ENCODE data around the gene LCN6.
"Not testable (repeated sequence)": the region's sequence is repeated elsewhere in the genome, so short reads cannot be mapped to it uniquely, and the experiment has no call there.

The LCN6 gene, protein sequence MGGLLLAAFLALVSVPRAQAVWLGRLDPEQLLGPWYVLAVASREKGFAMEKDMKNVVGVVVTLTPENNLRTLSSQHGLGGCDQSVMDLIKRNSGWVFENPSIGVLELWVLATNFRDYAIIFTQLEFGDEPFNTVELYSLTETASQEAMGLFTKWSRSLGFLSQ

DNA sequence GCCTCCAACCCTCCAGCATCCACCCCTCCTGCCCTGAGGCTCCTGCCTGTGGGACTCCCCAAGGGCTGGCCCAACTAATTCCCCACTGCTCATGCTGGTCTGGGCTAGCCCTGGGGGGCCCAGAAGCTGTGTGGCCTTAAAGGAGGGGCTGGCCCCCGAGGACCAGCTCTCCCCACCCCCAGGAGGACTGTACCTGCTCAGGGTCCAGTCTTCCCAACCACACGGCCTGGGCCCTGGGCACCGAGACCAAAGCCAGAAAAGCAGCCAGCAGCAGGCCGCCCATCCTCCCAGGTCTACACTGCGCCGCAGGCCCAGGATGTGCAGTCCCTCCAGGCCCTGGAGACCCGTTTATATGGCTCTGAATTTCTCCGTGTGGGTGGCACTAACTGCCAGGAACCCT lies at the start of gene LCN6:
Gene LCN6, minus strand, starts transcription at position 325 of the 400 bp plus-strand sequence. Its CDS starts 42 bp downstream, at position 283.
- Mint-ChIP-seq H3K4me1 (peaks cover 19% of the 10 kb centered on the region), H3K4me3 (no peak within 1 kb of the TSS)
- no peak for DNase-seq

DNA sequence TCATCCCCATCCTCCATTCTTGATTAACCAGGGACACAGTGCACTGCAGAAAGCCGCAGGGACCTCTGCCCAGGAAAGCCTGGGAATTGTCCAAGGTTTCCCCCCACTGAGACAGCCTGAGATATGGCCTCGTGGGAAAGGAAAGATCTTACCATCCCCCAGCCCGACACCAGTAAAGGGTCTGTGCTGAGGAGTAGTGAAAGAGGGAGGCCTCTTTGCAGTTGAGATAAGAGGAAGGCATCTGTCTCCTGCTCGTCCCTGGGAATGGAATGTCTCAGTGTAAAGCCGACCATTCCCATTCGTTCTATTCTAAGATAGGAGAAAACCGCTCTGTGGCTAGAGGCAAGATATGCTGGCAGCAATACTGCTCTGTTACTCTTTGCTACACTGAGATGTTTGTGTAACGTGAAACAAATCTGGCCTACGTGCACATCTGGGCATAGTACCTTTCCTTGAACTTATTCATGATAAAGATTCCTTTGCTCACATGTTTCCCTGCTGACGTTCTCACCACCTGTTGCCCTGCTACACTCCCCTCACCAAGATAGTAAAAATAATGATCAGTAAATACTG lies 48.5 kb upstream of the LCN6 start:
- H3K27me3 Mint-ChIP-seq: peaks cover 15% of the 10 kb centered on the region
- not testable (repeated sequence) for H3K27ac Mint-ChIP-seq; DNase-seq; ATAC-seq; H3K4me3 Mint-ChIP-seq; H3K9me3 Mint-ChIP-seq; H3K36me3 Mint-ChIP-seq (ENCODE audit: low read depth)
- H3K4me1 Mint-ChIP-seq: peaks cover 19% of the 10 kb centered on the region

More for the DNA sequence above, at the start of gene LCN6:
- peaks cover 10% of the 10 kb centered on the region for H3K36me3 Mint-ChIP-seq (ENCODE audit: low read depth)
- no peak within 1 kb of the TSS for H3K27ac Mint-ChIP-seq
- no peak for ATAC-seq
- H3K9me3 Mint-ChIP-seq: peaks cover 16% of the 10 kb centered on the region
- peaks cover 6% of the 10 kb centered on the region for H3K27me3 Mint-ChIP-seq

DNA sequence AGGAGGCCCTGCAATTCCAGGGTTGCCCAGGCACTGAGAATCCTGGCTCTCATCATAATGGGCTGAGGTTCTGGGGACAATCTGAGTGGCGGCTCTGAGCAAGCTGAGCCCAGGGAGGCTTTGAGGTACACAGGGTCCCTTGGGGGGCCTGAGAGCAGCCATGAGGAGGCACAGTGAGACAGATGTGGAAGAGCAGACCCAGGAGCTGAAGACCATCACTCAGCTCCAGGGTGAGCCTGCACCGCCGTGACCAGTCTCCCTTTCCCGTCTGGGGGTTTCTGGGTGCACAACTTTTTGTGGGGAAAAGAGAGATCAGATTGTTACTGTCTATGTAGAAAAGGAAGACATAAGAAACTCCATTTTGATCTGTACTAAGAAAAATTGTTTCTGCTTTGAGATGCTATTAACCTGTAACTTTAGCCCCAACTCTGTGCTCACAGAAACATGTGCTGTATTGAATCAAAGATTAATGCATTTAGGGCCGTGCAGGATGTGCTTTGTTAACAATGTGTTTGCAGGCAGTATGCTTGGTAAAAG lies 48.0 kb upstream of the LCN6 start, which contains the start of gene CCDC183:
Gene CCDC183, plus strand, starts transcription at position 101 of the 537 bp plus-strand sequence. Its CDS starts 60 bp downstream, at position 161.
- DNase-seq (no peak), ATAC-seq (no peak)
- H3K36me3 Mint-ChIP-seq (ENCODE audit: low read depth): no peaks in the 10 kb centered on the region
- no peaks in the 10 kb centered on the region for H3K9me3 Mint-ChIP-seq
- no peak within 1 kb of the TSS for H3K4me3 Mint-ChIP-seq
- H3K4me1 Mint-ChIP-seq: peaks cover 18% of the 10 kb centered on the region
- peaks cover 10% of the 10 kb centered on the region for H3K27me3 Mint-ChIP-seq
- no peak within 1 kb of the TSS for H3K27ac Mint-ChIP-seq

DNA sequence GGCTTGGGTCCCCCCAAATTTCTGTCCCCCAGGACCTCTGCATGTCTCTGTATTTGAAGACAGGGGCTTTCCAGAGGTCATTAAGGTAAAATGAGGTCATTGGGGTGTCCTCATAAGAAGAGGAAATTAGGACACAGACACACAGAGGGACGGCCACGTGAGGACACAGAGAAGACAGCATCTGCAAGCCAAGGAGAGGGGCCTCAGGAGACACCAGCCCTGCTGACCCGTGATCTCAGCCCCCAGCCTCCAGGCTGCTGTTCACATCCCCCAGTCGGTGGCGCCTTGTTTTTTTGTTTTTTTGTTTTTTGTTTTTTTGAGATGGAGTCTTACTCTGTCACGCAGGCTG lies 46.6 kb upstream of the LCN6 start:
- Mint-ChIP-seq H3K4me3 (no peak overlapping the region), H3K27ac (no peak overlapping the region), H3K9me3 (no peaks in the 10 kb centered on the region), H3K4me1 (peaks cover 13% of the 10 kb centered on the region), H3K36me3 (ENCODE audit: low read depth) (no peaks in the 10 kb centered on the region), H3K27me3 (no peaks in the 10 kb centered on the region)
- ATAC-seq: no peak
- no peak for DNase-seq

DNA sequence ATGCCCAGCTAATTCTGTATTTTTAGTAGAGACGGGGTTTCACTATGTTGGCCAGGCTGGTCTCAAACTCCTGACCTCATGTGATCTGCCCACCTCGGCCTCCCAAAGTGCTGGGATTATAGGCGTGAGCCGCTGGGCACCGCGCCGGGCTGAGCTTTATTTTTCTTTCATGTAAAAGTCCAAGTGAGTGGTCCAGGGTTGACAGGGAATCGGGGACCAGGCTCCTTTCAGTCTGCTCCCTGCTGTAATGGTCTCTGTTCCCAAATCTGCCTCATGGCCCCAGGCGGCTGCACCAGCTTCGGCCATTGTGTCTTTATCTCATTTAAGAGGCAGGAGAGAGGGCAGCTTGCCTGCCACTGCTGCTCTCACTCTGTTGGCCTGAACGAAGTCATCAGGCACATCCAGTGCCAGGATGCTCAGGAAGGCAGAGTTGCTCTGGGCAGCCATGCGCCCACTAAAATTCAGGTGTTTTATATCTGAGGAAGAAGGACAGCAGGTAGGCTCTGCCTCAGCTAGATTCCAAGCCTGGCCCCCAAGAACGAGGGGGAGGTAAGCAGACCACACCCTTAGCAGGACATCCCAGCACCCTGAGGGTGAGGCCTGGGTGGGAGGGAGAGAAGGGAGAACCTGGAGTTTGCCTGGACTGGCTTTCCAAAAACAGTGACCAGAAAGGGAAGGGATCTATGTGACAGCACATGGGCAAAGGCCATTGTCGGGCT lies 46.1 kb upstream of the LCN6 start:
- no peaks in the 10 kb centered on the region for H3K36me3 Mint-ChIP-seq (ENCODE audit: low read depth)
- DNase-seq (no peak), ATAC-seq (no peak)
- H3K9me3 Mint-ChIP-seq: no peaks in the 10 kb centered on the region
- no peak overlapping the region for H3K4me3 Mint-ChIP-seq
- H3K4me1 Mint-ChIP-seq: peaks cover 13% of the 10 kb centered on the region
- peak overlapping the region; percentile 22 for H3K27ac Mint-ChIP-seq
- no peaks in the 10 kb centered on the region for H3K27me3 Mint-ChIP-seq

DNA sequence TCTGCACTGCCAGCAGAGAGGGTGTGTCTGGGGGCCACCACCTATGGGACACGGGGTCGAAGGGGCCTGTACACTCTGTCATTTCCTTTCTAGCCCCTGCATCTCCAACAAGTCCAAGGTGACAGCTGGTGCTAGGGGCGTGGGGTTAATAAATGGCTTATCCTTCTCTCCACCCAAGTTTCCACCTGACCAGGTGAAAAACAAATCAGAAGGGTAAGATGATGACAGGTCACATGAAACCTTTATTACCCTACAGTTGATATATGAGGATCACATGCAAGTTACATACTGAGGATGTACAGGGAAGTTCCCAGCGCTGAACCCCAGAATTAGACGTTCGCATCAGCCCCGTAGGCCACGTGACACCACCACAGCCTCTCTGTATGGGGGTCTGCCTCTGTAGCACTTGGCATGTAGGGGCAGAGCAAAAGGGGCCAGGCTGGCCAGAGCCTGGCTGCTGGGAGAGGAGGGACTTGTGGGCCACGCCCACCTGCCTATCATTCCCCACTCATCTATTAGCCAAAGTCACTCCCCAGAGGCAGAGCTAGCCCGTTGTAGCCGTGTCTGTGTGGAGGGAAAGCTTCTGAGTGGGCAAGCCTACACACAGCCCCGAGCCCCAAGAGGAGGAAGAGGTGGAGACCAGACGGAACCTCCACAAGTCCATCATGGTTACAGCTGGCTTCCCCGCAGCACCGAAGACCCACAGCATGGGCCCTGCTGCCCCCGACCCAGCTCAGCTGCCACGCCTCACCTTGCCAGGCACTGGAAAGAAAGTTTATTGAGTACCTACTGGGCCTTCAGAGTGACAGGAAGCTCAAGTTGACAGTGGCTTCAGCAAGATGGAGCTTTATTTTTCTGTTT lies 45.0 kb upstream of the LCN6 start:
- no peaks in the 10 kb centered on the region for H3K27me3 Mint-ChIP-seq
- ATAC-seq: no peak
- no peak for DNase-seq
- H3K36me3 Mint-ChIP-seq (ENCODE audit: low read depth): no peaks in the 10 kb centered on the region
- peaks cover 20% of the 10 kb centered on the region for H3K4me1 Mint-ChIP-seq
- no peak overlapping the region for H3K4me3 Mint-ChIP-seq
- H3K27ac Mint-ChIP-seq: no peak overlapping the region
- H3K9me3 Mint-ChIP-seq: no peaks in the 10 kb centered on the region

DNA sequence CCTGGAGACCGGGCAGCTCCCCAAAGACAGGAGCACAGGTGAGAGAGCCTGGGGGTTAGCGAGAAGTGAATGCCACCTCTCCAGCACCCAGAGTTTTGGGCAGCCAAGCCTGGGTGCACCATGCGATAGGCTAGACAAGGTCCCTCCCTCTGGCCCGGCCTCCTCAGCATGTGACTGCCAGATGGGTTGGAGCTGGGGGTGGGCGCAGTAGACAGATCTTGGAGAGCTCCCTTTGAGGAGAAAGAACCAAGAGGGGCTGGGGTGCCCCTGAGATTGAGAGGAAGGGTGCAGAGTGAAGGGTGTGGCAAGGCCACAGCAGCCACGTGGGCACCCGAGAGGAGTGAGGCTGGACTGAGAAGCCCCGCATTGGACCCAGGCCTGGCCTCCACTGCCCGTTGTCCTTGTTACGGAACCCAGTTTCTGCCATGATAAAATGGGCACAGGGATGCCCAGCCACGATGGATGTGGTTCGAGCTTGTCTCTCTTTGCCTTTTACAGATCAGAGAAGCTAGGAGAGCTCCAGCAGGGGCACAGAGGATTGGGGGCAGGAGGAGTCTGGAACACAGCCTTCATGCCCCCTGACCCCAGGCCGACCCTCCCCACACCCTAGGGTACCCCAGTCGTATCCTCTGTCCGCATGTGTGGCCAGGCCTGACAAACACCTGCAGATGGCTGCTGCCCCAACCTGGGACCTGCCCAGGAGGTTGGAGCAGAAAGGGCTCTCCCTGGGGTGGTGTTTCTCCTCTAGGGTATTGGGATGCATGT lies 44.2 kb upstream of the LCN6 start:
- H3K4me3 Mint-ChIP-seq: peak overlapping the region; percentile 81
- no peaks in the 10 kb centered on the region for H3K36me3 Mint-ChIP-seq (ENCODE audit: low read depth)
- no peaks in the 10 kb centered on the region for H3K9me3 Mint-ChIP-seq
- DNase-seq (no peak), ATAC-seq (no peak)
- peaks cover 28% of the 10 kb centered on the region for H3K4me1 Mint-ChIP-seq
- H3K27me3 Mint-ChIP-seq: no peaks in the 10 kb centered on the region
- H3K27ac Mint-ChIP-seq: no peak overlapping the region

DNA sequence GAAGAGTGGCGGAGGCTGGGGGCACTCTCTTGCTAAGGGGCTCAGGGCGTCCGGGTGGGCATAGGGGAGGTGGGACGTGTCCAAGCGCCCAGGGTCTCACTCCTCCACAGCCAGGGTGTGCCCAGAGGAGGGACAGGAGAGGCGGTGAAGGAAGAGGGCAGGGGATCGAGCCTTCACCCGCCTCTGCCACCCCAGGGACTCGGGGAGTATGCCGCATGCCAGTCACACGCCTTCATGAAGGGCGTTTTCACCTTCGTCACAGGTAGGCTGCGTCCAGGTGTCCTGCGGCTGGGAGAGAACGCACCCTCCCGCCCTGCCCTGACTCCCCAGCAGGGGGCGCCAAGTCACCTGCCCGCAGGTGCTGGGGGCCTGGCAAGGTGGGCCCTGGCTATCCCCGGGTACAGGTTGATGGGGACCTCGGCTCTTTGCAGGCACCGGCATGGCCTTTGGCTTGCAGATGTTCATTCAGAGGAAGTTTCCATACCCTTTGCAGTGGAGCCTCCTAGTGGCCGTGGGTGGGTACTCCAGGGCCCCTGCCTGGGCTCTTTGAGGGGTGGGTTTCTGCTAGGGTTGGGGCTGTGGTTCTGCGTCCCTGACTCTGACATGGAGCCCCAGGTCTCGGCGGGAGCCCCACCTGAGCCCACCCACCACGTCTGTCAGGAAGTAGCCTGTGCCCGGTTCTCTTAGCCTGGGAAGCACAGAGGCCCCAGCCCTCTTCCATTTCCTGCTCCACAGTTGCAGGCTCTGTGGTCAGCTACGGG lies 43.4 kb upstream of the LCN6 start:
- peak; percentile 11 for ATAC-seq
- Mint-ChIP-seq H3K9me3 (no peaks in the 10 kb centered on the region), H3K36me3 (ENCODE audit: low read depth) (no peaks in the 10 kb centered on the region), H3K27ac (peak overlapping the region; percentile 80), H3K4me3 (peak overlapping the region; percentile 81), H3K27me3 (peaks cover 7% of the 10 kb centered on the region), H3K4me1 (peaks cover 28% of the 10 kb centered on the region)
- DNase-seq: peak; percentile 69

DNA sequence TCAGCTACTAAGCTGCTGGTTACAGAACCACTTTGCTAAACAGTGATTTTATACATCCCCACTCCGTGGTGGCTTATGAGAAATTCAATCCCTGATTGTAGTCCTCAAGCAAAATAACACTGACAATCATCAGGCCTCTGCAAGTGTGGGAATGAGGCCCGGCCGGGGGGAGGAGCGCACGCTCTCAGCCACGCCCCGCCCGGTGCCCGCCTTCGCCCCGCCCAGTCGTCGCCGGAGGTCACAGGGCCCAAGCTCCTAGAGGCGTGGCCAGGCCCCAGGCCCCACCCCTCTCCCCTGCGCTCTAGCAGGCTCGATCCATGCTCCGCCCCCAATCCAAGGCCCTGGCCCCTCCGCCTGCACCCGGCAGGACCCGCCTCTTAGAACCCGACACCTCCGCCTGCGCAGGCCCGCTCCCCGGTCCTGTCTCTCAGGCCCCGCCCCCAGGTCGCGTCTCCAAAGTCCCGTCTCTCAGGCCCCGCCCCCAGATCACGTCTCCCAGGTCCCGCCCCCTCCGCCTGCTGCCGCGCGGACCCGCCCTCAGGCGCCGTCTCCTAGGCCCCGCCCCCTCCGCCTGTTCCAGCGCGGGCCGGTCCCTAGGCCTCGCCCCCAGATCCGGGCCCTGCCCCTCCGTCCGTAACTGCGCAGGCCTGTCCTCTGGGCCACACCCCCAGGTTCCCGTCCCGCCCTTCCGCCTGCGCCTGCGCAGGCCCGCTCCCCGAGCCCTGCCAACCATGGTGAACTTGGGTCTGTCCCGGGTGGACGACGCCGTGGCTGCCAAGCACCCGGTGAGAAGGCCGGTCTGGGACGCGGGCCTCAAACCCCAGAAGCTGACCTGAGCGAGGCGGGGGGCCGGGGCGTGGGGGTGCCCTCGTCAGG lies 42.6 kb upstream of the LCN6 start, which contains the start of gene TMEM141:
Gene TMEM141, plus strand, starts transcription at position 705 of the 876 bp plus-strand sequence. Its CDS starts 27 bp downstream, at position 732.
- H3K4me1 Mint-ChIP-seq: peaks cover 28% of the 10 kb centered on the region
- no peaks in the 10 kb centered on the region for H3K9me3 Mint-ChIP-seq
- peak; percentile 100 for DNase-seq
- peak within 1 kb of the TSS; percentile 81 for H3K4me3 Mint-ChIP-seq
- peak within 1 kb of the TSS; percentile 80 for H3K27ac Mint-ChIP-seq
- peak; percentile 90 for ATAC-seq
- H3K36me3 Mint-ChIP-seq (ENCODE audit: low read depth): no peaks in the 10 kb centered on the region
- H3K27me3 Mint-ChIP-seq: peaks cover 8% of the 10 kb centered on the region

DNA sequence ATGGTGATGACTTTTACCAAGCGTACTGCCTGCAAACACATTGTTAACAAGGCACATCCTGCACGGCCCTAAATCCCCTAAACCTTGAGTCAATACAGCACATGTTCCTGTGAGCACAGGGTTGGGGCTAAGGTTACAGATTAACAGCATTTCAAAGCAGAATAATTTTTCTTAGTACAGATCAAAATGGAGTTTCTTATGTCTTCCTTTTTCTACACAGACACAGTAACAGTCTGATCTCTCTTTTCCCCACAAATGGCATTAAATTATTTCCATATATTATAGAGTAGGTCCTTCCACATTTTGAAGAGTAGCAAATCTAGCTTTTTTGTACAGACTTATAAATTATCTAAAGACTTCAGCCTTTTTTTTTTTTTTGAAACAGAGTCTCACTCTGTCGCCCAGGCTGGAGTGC lies 41.2 kb upstream of the LCN6 start:
- Mint-ChIP-seq H3K4me1 (peaks cover 28% of the 10 kb centered on the region), H3K27me3 (peaks cover 8% of the 10 kb centered on the region), H3K27ac (no peak overlapping the region), H3K9me3 (no peaks in the 10 kb centered on the region), H3K4me3 (no peak overlapping the region), H3K36me3 (ENCODE audit: low read depth) (no peaks in the 10 kb centered on the region)
- DNase-seq (no peak), ATAC-seq (no peak)

DNA sequence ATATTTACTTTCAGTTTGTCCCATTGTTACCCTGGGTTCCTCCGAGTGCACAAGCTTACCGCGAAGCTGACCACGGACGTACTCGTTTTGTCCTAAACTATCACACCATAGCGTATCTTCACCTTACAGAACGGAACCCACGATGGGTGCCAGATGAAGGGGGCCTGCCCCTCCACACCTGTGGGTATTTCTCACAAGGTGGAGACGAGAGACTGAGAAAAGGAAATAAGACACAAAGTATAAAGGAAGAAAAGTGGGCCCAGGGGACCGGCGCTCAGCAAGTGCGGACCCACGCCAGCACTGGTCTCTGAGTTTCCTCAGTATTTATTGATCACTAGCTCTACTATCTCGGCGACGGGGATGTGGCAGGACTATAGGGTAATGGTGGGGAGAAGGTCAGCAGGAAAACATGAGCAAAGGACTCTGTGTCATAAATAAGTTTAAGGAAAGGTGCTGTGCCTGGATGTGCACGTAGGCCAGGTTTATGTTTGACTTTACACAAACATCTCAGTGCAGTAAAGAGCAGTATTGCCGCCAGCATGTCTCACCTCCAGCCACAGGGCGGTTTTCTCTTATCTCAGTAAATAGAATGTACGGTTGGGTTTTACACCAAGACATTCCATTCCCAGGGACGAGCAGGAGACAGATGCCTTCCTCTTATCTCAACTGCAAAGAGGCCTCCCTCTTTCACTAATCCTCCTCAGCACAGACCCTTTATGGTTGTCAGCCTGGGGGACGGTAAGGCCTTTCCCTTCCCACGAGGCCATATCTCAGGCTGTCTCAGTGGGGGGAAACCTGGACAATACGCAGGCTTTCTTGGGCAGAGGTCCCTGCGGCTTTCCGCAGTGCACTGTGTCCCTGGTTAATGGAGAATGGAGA lies 40.6 kb upstream of the LCN6 start:
- peaks cover 31% of the 10 kb centered on the region for H3K4me1 Mint-ChIP-seq
- ATAC-seq; H3K36me3 Mint-ChIP-seq (ENCODE audit: low read depth); H3K27me3 Mint-ChIP-seq; H3K27ac Mint-ChIP-seq; DNase-seq; H3K9me3 Mint-ChIP-seq; H3K4me3 Mint-ChIP-seq: not testable (repeated sequence)
